ENCODE measurements around the gene TPD52L2.
A peak's percentile ranks its signal among the peaks of the same experiment; 100 is the strongest.

Gene TPD52L2

DNA sequence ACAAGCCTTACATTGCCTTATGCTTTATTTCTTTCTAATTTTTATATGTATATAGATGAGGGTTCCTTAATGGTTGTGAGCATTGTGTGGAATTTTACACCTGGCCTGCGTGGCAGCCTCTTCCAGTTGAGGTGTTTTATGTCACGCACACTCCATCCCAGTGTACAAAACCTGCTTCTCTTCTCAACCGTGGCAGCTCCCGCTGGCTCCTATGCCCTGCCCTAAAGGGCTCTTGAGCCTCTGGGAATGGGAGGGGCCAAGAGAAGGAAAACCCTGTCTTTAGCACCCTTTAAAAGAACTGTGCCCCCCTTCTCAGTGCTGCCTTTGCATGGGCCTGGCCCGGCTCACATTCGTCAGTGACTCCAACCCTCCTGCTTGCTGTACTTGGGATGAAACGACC lies 25.5 kb downstream of the TPD52L2 start:
- no peaks in the 10 kb centered on the region for H3K27me3 ChIP-seq (ENCODE audit: insufficient read depth, low read length)
- no peaks in the 10 kb centered on the region for H3F3A ChIP-seq (ENCODE audit: insufficient read depth, low read length)

GRCh38 chr20:63891061-63892002 lies 26.3 kb downstream of the TPD52L2 start:
- TF ChIP-seq EZH2 (IDR thresholded peaks at IDR 0.05; ENCODE audit: borderline replicate concordance, low read length) (no peak), CTCF (IDR thresholded peaks at IDR 0.05; ENCODE audit: low read length) (peak; percentile 1)
- H3K4me3 ChIP-seq (ENCODE audit: low read depth, low read length, poor library complexity, severe bottlenecking) = no peak overlapping the region
- H3K4me1 ChIP-seq (ENCODE audit: insufficient read depth, low read length, severe bottlenecking) = peaks cover 5% of the 10 kb centered on the region
- no peak overlapping the region for H3K4me2 ChIP-seq (ENCODE audit: low read length)
- no peak overlapping the region for H3K27ac ChIP-seq (ENCODE audit: low read depth, low read length, poor library complexity, severe bottlenecking)
- no peaks in the 10 kb centered on the region for H3F3A ChIP-seq (ENCODE audit: insufficient read depth, low read length)
- no peaks in the 10 kb centered on the region for H3K9me2 ChIP-seq (ENCODE audit: low read depth, low read length)
- H3K36me3 ChIP-seq (ENCODE audit: insufficient read depth, low read length) = peaks cover 34% of the 10 kb centered on the region
- H2AFZ ChIP-seq (ENCODE audit: low read length) = no peak overlapping the region
- H3K27me3 ChIP-seq (ENCODE audit: insufficient read depth, low read length) = no peaks in the 10 kb centered on the region
- peaks cover 9% of the 10 kb centered on the region for H3K79me2 ChIP-seq (ENCODE audit: insufficient read depth, low read length)
- H3K9ac ChIP-seq (ENCODE audit: low read length) = no peak overlapping the region
- no peaks in the 10 kb centered on the region for H3K9me3 ChIP-seq (ENCODE audit: low read length)
- no peaks in the 10 kb centered on the region for H4K20me1 ChIP-seq (ENCODE audit: insufficient read depth, low read length)

More for the DNA sequence above, 25.5 kb downstream of the TPD52L2 start:
- H3K4me2 ChIP-seq (ENCODE audit: low read length) = no peak overlapping the region
- H3K9ac ChIP-seq (ENCODE audit: low read length) = no peak overlapping the region
- H3K4me1 ChIP-seq (ENCODE audit: insufficient read depth, low read length, severe bottlenecking) = no peaks in the 10 kb centered on the region
- no peak overlapping the region for H3K27ac ChIP-seq (ENCODE audit: low read depth, low read length, poor library complexity, severe bottlenecking)
- peaks cover 2% of the 10 kb centered on the region for H3K79me2 ChIP-seq (ENCODE audit: insufficient read depth, low read length)
- H3K36me3 ChIP-seq (ENCODE audit: insufficient read depth, low read length) = peaks cover 38% of the 10 kb centered on the region
- H3K9me3 ChIP-seq (ENCODE audit: low read length) = no peaks in the 10 kb centered on the region
- H4K20me1 ChIP-seq (ENCODE audit: insufficient read depth, low read length) = no peaks in the 10 kb centered on the region
- H3K9me2 ChIP-seq (ENCODE audit: low read depth, low read length) = no peaks in the 10 kb centered on the region
- TF ChIP-seq EZH2 (IDR thresholded peaks at IDR 0.05; ENCODE audit: borderline replicate concordance, low read length) = no peak
- no peak for TF ChIP-seq CTCF (IDR thresholded peaks at IDR 0.05; ENCODE audit: low read length)
- H2AFZ ChIP-seq (ENCODE audit: low read length) = no peak overlapping the region
- H3K4me3 ChIP-seq (ENCODE audit: low read depth, low read length, poor library complexity, severe bottlenecking) = no peak overlapping the region

- Histone ChIP-seq H2AFZ (ENCODE audit: low read length) (no peak overlapping the region), H3K4me3 (ENCODE audit: low read depth, low read length, poor library complexity, severe bottlenecking) (no peak overlapping the region), H3K4me1 (ENCODE audit: insufficient read depth, low read length, severe bottlenecking) (peaks cover 16% of the 10 kb centered on the region), H3K36me3 (ENCODE audit: insufficient read depth, low read length) (peaks cover 31% of the 10 kb centered on the region), H3K27ac (ENCODE audit: low read depth, low read length, poor library complexity, severe bottlenecking) (no peak overlapping the region), H3F3A (ENCODE audit: insufficient read depth, low read length) (no peaks in the 10 kb centered on the region), H3K27me3 (ENCODE audit: insufficient read depth, low read length) (no peaks in the 10 kb centered on the region), H4K20me1 (ENCODE audit: insufficient read depth, low read length) (no peaks in the 10 kb centered on the region), H3K79me2 (ENCODE audit: insufficient read depth, low read length) (peaks cover 19% of the 10 kb centered on the region), H3K4me2 (ENCODE audit: low read length) (no peak overlapping the region), H3K9me2 (ENCODE audit: low read depth, low read length) (no peaks in the 10 kb centered on the region), H3K9me3 (ENCODE audit: low read length) (no peaks in the 10 kb centered on the region), H3K9ac (ENCODE audit: low read length) (no peak overlapping the region)
- no peak for TF ChIP-seq CTCF (IDR thresholded peaks at IDR 0.05; ENCODE audit: low read length)
- no peak for TF ChIP-seq EZH2 (IDR thresholded peaks at IDR 0.05; ENCODE audit: borderline replicate concordance, low read length)
These were observed 27.3 kb downstream of the TPD52L2 start for GRCh38 chr20:63892402-63892801.

Measured in OCI-LY1 (cell line).